KOPT-K1 (cell line): ENCODE results near the gene RNU7-1.
"Not testable (repeated sequence)": the region's sequence is repeated elsewhere in the genome, so short reads cannot be mapped to it uniquely, and the experiment has no call there.

ENCODE experiments used
- H3K27ac ChIP-seq: fragments of 200-600 bp; sonication (generic); 2 replicates; pipeline ENCODE4 v1.5.1; 2016; ENCODE audit warnings: antibody characterized with exemption, mild to moderate bottlenecking, low read depth, low read length; ENCODE audit not compliant: poor library complexity, severe bottlenecking
- H3K36me3 ChIP-seq: fragments of 200-600 bp; sonication (generic); 2 replicates; pipeline ENCODE4 v1.5.1; 2017; ENCODE audit warnings: antibody characterized with exemption, mild to moderate bottlenecking, low read length, moderate library complexity; ENCODE audit not compliant: insufficient read depth
- H3K9me3 ChIP-seq: fragments of 200-600 bp; sonication (generic); 2 replicates; pipeline ENCODE4 v1.5.1; 2017; ENCODE audit warnings: antibody characterized with exemption, low read length, mild to moderate bottlenecking; ENCODE audit not compliant: insufficient read depth, poor library complexity, severe bottlenecking

Gene RNU7-1

GRCh38 chr12:6943722-6944380 lies at the start of gene RNU7-1, which contains the start of gene C12orf57:
Gene RNU7-1 (plus strand): TSS chr12:6943816.
Gene C12orf57 (plus strand): TSS chr12:6944022. CDS start chr12:6944122, 100 bp downstream.
- Histone ChIP-seq H3K9me3 (no peaks in the 10 kb centered on the region), H3K36me3 (peaks cover 16% of the 10 kb centered on the region; the same call in 1 of the 2 replicates), H3K27ac (peak within 1 kb of the TSS; percentile 93)

- H3K27ac ChIP-seq, result no peak overlapping the region
- H3K36me3 ChIP-seq, result no peaks in the 10 kb centered on the region
- no peaks in the 10 kb centered on the region for H3K9me3 ChIP-seq
Measured at GRCh38 chr12:6894321-6894720, 49.3 kb upstream of the RNU7-1 start.

- H3K9me3 ChIP-seq, result no peaks in the 10 kb centered on the region
- no peaks in the 10 kb centered on the region for H3K36me3 ChIP-seq
- H3K27ac ChIP-seq, result no peak overlapping the region
Measured at GRCh38 chr12:6896846-6897435, 46.7 kb upstream of the RNU7-1 start.

GRCh38 chr12:6899427-6899826 lies 44.2 kb upstream of the RNU7-1 start:
- H3K27ac ChIP-seq, result no peak overlapping the region

GRCh38 chr12:6899837-6900519 lies 43.6 kb upstream of the RNU7-1 start:
- no peaks in the 10 kb centered on the region for H3K36me3 ChIP-seq
- no peak overlapping the region for H3K27ac ChIP-seq
- H3K9me3 ChIP-seq, result no peaks in the 10 kb centered on the region

More at GRCh38 chr12:6899427-6899826, 44.2 kb upstream of the RNU7-1 start:
- no peaks in the 10 kb centered on the region for H3K9me3 ChIP-seq
- no peaks in the 10 kb centered on the region for H3K36me3 ChIP-seq

GRCh38 chr12:6902448-6902847 lies 41.2 kb upstream of the RNU7-1 start:
- Histone ChIP-seq H3K36me3 (no peaks in the 10 kb centered on the region), H3K27ac (no peak overlapping the region), H3K9me3 (no peaks in the 10 kb centered on the region)

GRCh38 chr12:6903722-6904121 lies 39.9 kb upstream of the RNU7-1 start:
- H3K9me3 ChIP-seq, result no peaks in the 10 kb centered on the region
- no peaks in the 10 kb centered on the region for H3K36me3 ChIP-seq
- no peak overlapping the region for H3K27ac ChIP-seq

GRCh38 chr12:6904280-6905276 lies 39.0 kb upstream of the RNU7-1 start, which contains the start of gene LRRC23:
Gene LRRC23 (plus strand): TSS chr12:6904822. CDS start chr12:6905634, 812 bp downstream.
- Histone ChIP-seq H3K36me3 (no peaks in the 10 kb centered on the region), H3K27ac (peak within 1 kb of the TSS; percentile 50), H3K9me3 (no peaks in the 10 kb centered on the region)

- Histone ChIP-seq H3K36me3 (no peaks in the 10 kb centered on the region), H3K27ac (peak overlapping the region; percentile 50), H3K9me3 (no peaks in the 10 kb centered on the region)
Measured at GRCh38 chr12:6905414-6906040, 38.1 kb upstream of the RNU7-1 start.

- not testable (repeated sequence) for H3K9me3 ChIP-seq, H3K27ac ChIP-seq, H3K36me3 ChIP-seq
Measured at GRCh38 chr12:6908141-6908540, 35.5 kb upstream of the RNU7-1 start.

GRCh38 chr12:6909421-6910145 lies 34.0 kb upstream of the RNU7-1 start:
- Histone ChIP-seq H3K27ac (no peak overlapping the region), H3K9me3 (no peaks in the 10 kb centered on the region), H3K36me3 (no peaks in the 10 kb centered on the region)

GRCh38 chr12:6912164-6912935 lies 31.3 kb upstream of the RNU7-1 start:
- no peak overlapping the region for H3K27ac ChIP-seq
- no peaks in the 10 kb centered on the region for H3K9me3 ChIP-seq
- peaks cover 16% of the 10 kb centered on the region for H3K36me3 ChIP-seq

- peak within 1 kb of the TSS; percentile 51 for H3K27ac ChIP-seq
- H3K9me3 ChIP-seq, result no peaks in the 10 kb centered on the region
- H3K36me3 ChIP-seq, result peaks cover 34% of the 10 kb centered on the region
Measured at GRCh38 chr12:6914246-6914946, 29.2 kb upstream of the RNU7-1 start, which contains the start of gene ENO2. Gene ENO2 (plus strand): TSS chr12:6914580. CDS start chr12:6915833, 1,253 bp downstream.
